ENCODE data around the gene NXPH2.
"Not testable (repeated sequence)": the region's sequence is repeated elsewhere in the genome, so short reads cannot be mapped to it uniquely, and the experiment has no call there.

NXPH2 gene

DNA sequence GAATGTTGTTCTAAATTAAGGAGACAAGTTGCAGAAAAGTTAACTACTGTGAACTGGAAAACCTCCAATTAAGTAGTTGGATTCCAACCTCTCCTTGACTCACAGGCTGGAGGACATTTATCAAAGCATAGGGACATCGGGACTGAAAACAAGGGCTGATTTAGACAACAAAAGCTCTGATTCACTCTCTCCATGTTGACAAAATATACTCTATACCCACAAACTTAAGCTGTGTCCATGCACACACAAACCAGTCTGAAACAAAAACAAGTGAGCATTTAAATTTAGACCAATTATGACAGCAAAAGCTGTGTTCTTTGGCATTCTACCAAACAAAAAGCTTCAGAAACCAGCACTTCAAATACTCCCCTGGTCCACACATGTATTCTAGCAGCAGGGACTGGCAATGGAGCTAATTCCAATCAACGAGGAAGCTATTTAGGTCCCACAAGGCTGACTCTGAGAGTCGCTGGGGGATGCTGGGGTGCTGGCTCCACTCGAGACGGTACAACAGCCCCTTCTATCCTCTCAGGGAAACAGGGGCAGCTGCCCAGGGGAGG lies 71.4 kb downstream of the NXPH2 start:
- DNase-seq: peak in 1 of 3 experiments; percentile 18

DNA sequence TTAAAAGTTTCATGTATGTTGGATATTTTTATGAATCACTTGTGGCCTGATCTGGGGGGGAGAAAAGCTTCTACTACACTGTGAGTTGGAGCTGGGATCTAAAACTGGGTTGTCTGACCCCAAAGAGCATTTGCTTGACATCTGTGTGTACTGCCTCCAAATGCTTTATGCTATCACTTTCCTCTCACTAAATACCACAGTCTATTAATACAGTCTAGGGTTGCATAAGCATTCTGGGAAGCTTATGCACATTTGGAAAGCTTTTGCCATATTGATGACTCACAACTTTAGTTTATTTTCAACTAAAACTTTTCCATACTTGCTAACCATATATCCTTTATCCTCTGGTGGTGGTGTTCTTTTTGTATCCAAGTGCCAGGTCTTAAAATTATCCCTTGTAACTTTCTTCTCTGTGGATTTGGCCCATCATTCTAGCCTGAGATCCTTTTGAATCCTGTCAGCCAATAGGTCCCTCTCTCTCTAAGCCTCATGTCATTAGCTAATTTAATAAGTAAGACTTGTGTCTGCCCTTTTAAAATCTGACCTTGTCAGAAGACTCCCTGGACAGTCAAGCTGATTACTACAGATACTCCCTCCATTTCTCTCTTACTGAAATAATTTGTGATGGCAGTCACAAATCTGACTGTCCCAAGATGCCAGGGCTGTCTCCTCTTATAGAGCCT lies 72.7 kb downstream of the NXPH2 start:
- no peak for DNase-seq

DNA sequence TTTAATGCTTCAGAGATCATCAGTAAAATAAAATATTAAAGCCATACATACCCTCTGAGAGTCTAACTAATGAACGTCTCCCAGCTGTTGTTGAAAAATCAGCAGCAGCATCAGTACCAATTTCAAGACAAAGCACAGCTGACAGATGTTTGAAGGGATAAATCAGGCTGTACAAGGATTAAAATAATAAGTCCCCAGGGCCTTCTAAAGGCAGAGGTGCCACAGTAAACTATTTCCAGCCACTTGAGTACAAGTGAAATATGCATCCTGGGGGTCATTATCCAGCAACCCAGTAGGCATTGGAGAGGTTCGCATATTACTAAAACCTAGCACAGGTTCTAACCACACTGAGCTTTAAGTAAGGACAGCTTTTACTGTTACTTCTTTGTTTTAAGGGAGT lies 76.9 kb downstream of the NXPH2 start:
- peak in 1 of 3 experiments; percentile 34 for DNase-seq

DNA sequence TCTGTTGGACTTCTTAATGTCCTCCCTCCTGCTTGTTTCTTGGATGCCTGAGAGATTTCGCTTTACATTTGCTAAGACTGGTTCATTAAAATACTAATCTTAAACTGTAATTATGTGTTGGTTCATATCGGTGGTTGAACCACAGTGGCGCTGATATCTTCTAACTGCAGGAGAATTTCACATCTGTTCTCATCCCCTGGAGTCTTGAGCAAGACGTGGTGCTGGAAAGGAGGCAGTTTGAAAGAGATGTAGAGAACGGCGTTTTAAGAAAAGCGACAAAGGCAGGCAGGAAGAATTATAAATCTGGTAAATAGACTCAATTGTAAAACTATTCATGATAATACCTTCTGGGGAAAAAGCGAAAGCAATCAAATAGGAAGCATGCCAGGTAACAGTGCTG lies 79.5 kb downstream of the NXPH2 start:
- no peak for DNase-seq

DNA sequence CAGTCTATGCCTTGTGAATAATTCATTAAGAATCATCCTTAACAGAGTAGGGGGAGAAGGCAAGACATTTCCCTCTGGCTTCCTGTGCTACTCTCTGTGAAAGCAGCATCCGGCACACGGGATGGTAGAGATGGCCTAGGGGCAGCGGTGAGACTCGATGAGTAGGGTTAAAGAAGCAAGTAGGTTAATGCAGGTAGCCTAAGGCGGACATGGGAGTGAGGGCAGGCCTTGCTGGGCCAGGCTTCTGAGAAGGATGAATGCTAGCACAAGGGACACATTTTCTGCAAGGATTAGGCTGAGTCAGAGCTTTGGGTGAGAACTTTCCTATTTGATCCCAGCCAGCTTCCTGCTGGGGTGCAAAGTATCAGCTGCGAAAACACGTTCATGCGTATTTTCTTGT lies 80.8 kb downstream of the NXPH2 start:
- DNase-seq: no peak

DNA sequence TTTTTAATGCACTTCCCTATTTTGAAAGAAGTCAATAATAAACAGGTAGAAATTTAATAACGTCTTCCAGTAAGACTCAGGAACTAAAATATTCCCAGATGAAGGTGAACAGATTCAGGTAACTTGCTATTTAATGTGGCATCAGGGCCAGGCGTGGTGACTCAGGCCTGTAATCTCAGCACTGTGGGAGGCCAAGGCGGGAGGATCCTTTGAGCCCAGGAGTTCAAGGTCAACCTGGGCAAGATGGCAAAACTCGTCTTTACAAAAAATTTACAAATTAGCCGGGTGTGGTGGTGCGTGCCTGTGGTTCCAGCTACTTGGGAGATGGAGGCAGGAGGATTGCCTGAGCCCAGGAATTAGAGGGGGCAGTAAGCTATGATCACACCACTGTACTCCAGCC lies 81.8 kb downstream of the NXPH2 start:
- DNase-seq: no peak

DNA sequence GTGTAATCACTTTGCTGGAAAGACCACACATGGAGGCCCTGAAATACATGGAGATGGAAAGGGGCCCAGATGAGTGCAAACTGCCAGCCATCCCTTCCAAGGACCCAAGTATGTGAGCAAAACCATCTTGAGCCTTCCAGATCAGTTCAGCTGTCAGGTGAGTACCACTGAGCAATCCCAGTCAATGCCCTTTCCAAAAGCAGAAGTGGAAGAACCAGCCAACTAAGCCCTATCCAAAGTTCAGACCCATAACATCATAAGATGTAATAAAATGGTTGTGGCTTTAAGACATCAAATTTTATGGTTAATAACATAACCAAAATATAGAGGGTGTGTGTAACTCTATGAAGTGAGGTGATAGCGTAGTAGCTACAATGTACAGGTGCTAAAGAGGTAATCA lies 88.5 kb downstream of the NXPH2 start:
- no peak for DNase-seq

DNA sequence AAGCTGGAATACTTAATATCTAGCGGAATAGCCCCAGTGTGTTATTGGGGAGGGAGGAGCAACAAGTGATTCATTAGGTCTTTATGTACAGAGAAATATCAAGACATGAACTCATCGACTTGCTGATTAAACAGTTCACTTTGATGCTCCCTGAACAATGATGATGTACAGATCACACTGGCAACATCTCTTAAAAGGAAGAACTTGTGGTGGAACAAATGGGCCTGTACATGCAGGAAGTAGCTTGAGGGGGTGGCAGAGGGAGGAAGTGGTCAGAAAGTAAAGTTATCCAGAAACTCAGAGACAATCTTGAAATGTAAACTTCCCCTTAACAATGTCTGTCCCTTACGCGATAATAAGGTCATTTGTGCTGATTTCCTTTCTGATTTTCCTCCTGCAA lies 90.5 kb downstream of the NXPH2 start:
- DNase-seq: no peak

DNA sequence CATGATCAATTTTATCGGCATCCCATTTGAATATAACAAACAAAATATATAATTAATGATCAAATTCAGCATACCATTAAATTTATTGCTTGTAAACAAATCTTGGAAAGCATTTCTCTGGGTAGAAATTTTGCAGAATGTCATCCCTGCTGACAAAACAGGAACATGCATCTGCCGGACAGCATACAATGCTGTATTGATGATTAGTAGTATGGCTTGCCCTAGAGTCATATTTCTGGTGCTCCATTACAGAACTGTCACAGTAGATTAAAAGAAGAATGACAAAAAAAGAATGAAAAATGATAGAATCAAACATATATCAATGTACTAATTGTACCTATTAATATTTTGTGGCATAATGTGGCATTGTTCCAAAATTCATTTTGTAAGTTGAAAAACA lies 98.0 kb downstream of the NXPH2 start:
- no peak for DNase-seq

DNA sequence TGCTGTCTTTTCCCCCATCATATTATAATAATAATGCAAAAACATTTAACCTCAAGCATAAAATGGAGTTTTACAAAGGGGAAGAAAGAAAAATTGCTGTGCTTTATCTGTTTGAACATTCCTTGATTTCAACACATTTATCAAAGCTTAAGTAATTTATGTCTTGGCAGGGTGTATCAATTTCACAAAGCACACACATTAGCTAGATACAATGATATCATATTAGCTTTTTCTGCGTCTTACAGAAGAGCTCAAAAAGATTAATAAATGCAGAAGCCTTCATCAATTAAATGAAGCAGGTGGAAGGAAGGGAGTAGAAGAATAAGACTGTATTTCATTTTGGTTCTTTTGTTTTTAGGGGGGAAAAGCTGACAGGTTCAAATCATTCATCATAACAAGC lies 103.0 kb downstream of the NXPH2 start:
- DNase-seq: peak in 1 of 3 experiments; percentile 33

DNA sequence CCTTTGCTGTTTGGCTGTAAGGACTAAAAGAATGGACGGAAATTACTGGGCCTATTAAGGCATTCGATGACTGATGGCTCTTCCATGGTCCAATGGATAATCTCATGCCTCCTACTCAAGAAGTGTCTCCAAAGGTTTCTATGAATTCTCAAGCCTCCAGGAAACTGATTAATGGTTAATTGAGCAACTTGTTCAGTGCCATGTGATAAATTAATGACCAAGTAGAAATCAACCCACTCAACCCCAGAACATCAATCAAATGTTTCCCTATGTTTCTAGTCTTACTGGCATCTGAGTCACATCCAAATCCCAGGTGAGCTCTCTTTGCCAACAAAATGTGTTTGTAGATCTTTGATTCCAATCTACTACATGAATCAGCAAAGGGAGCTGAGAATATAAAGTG lies 103.6 kb downstream of the NXPH2 start:
- no peak for DNase-seq

DNA sequence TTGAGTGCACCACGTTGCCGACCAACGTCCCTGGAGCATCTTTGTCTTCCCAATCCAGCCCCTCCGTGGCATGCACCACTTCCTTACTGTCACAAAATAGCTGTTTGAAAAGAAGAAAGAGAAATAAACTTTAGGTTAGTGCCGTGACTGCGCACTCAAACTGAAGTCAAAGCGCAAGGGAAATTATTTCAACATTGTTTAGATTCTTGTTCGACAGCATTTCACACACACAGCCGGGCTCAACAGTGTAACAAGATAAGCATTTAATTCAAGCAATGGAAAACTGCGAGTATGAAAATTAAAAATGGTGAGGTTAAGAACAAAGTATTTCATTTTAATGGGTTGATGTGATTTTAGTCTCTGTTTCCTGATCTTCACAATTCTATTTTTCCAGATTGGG lies 108.6 kb downstream of the NXPH2 start:
- no peak for DNase-seq

DNA sequence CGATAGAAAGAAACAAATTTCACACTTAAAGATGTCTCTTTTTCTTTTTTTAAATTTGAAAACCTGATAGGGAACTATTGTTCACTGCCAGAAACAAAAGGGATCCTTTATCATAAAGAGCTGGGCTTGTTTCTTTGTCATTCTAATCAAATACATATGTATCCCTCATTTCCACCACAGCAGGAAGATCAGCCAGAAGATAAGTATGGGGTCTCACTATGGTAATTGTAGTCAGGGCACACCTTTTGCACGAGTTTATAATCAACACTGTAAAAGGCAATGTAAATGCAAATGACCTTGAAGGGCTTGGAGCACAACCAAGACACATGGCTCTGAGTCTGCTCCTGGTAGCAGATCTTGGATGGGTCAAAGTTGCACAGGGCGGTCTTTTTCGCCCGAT lies 109.5 kb downstream of the NXPH2 start:
- no peak for DNase-seq

DNA sequence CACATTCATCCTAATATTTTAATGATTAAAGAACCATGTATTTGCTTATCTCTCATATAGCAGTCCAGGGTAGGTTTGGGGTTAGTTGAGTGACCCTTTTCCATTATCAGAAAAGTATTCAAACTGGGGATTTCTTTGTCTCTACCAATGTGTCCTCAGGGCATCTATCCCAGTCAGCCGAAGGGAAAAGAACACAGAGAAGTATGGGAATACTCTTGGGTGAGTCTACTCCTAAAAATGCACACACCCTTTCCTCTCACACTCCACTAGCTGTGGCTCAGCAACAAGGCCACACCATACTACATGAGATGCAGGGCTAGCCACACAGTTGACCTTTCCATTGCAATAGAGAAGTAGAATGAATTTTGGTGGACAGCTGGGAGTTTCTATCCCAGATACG lies 114.3 kb downstream of the NXPH2 start:
- no peak for DNase-seq

DNA sequence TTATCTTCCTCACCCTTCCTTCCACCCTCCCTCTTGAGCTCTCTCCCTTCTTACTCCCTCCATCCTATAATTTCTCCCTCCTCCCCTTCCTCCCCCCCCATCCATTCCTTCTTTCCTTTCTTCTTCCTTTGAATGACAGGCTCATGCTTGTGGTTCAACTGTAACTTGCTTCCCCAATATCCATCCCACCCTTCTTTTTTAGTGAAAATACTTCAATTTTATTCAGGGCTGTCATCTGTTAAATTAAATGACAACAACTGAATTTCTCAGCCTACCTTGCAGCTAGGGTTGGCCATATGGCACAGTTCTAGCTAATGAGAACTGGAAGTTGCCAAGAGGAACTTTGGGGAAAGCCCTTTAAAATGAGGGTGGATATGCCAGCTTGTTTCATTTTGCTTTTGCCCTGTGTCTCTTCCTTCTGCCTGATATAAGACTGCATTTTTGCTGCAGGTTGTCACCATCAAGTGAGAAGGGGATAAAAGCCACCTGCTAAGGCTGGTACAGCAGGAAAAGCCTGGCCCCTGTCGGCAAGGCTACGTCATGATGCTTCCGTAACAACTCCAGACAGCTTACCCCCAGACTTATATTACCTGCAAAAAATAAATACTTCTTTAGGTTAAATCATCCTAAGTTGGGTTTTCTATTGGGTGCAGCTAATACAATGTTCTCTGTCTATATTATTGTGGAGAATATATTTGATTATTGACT lies 121.8 kb downstream of the NXPH2 start:
- no peak for DNase-seq

DNA sequence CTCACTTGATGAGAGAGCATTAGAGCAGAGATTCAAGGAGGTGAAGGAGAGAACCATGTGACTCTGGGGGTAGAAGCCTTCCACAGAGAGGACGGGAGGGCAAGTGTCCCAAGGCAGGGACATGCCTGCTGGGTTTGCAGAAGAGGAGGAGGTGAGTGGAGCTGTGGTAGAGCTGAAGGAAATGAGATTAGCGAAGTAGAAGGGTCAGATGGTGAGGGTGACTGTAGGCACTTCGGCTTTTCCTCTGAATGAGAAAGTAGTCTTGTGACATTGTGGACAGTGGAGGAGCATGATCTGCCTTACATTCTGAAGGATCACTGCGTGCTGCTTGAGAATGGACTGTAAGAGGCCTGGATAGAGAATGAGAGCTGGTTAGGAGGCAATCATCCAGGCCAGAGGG lies 126.0 kb downstream of the NXPH2 start:
- DNase-seq: no peak

DNA sequence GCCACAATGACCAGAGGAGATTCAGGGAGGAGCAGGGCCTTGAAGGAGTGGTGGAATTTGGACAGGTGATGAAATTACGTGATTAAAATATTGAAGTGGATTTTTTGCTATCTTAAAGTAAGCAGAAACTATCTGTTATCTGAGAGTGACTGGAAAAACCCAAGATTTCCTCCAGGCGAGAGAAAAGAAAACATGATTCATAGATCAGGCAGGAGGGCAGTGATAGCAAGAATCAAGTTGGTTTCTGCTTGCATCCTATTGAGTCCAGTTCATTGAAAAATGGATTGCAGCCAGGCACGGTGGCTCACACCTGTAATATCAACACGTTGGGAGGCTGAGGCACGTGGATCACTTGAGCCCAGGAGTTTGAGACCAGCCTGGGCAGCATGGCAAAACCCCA lies 127.8 kb downstream of the NXPH2 start:
- DNase-seq: no peak

DNA sequence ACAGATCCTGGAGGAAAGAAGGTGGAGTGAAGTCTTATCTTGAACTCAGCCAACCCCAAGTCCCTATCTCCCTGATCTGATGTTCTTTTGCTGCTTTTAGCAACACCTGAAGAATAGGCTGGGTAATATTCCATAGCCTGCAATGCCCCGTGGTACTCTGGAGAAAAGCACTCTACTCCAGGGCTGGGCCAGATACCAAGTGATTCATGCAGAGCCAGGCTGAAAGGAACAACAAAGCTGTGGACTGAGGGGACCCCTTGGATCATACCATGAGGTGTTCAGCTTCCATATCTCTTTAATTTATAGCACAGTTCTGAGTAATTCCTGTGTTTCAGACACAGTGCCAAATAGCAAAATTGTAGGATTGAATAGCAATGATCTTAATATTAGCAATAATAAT lies 130.6 kb downstream of the NXPH2 start:
- DNase-seq: no peak

DNA sequence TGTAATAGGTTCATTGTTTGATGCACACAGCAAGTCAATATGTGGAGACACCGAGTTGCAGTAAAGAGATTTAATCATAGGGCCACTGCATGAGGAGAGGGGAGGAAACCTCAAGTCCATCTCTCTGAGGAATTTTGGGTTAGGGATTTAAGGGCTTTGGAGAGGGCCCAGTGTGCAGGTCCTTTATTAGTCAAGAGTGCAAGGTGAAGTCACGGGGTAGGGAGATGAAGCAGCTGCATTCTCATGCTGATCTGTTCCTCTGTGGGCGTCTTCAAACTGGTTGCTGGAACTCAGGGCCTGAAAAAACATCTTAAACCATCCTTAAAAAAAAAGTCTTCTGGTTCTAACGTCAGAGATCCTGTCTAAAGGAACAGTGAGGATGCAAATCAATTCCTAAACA lies 131.6 kb downstream of the NXPH2 start:
- DNase-seq: no peak

DNA sequence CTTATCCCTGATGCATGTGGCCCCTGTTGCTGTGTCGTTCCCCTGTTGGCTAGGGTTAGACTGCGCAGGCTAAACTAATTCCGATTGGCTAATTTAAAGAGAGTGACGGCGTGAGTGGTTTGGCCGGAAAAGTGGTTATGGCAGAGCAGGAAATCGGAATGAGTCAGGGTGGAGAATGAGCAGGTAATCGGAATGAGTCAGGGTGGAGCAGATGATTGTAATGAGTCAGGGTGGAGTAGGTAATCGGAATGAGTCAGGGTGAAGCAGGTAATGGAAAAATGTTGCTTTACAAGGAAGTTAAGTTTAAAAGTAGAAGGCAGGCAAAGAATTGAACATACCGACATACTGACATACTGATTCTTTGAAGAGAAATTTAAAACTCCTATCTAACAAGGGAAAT lies 135.4 kb downstream of the NXPH2 start:
- not testable (repeated sequence) for DNase-seq

DNA sequence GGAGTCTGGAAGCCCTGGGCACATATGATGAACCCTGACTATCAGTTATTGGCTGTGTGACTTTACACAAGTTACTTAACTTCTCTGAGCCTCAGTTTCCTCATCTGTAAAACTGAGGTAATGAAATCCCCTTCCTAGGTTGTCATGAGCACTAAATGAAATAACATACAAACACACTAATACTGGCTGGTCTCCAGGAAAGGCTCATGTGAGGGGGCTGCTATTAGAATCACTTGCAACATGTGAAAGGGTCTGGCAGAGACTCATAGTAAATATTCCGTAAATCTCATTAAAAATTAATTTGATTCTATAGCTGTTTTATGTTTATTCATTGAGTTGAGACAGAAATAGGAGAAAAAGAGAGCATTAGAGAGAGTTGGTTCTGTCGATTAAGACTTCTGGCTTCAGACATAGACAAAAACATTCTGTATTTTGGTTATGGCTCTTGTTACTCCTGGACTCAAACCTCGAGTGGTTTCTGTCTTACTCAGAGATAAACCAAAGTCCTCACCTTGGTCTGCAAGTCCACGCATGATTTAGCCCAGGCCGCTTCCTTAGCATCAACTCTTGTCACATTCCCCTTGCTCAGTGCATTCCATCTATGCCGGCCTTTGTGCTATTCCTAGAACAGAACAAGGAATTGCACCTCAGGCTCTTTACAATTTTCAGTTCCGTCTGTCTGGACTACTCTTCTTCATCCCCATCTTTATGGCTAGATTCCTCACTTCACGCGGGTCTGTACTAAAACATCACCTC lies 139.1 kb downstream of the NXPH2 start:
- no peak for DNase-seq

DNA sequence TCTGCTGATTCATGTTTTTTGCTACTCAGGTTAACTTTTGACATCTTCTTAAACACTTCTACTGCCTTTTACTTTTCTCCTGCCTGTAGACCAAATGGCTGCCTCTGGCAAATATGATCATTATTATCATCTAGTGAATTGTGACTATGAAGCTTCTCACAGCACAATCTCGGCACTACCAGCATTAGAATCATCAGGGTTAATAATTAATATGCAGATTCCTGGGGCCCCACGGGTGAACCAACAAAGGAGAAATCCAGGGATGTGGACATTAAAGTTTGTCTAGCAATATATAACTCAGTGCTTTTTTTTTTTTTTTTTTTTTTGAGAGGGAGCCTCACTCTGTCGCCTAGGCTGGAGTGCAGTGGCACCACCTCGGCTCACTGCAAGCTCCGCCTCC lies 142.5 kb downstream of the NXPH2 start:
- DNase-seq: no peak

DNA sequence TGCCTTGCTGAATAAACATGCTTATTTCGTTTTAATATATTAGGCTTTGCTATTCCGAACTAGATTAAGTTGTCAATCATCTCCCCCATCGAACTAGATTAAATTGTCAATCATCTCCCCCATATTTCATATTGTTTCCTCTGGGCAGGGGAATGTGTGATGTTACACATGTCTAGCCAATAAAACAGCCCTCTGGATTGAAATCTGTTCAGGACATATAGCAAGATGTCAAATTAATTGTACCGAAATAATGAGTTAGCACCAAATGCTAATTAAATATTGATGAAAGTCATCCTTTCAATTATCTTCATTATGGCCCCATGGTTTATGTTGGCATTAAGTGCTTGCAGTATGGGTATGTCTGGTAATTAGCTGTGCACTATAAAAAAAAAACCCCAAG lies 143.1 kb downstream of the NXPH2 start:
- no peak for DNase-seq

DNA sequence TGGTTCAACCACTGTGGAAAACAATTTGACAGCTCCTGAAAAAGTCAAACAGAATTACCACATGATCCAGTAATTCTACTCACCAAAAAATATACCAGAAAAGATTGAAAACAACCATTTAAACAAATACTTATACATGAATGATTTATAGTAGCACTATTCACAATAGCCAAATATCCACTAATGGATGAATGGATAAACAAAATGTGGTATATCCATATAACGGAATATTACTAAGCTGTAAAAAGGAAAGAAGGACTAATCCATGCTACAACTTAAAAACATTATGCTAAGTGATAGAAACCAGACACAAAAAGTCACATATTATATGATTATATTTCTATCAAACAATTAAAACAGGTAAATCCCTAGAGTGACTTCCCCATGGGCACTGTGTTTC lies 147.1 kb downstream of the NXPH2 start:
- DNase-seq: no peak

Data from NCI-H1417 (cell line).